Esophagus muscularis mucosa (tissue), 4 donors: Measurements from ENCODE around the gene APOD.

Experiments
- EP300 ChIP-seq: sonication (generic); formaldehyde crosslinking; IDR thresholded peaks from one replicate; pipeline ENCODE4 v1.6.1; 2017; ENCODE audit warnings: antibody characterized with exemption
- POLR2A ChIP-seq: fragments of 450-650 bp; IDR thresholded peaks from one replicate; pipeline ENCODE4 v1.6.1; 2017; ENCODE audit warnings: antibody characterized with exemption, moderate library complexity, mild to moderate bottlenecking, low read depth
- TF ChIP-seq, protein P1 (sequence below), 3 experiments: fragments of 200-600 bp in 2 of 3; fragments of 450-650 bp in 1 of 3; sonication (generic) in 2 of 3; IDR thresholded peaks; one replicate each; pipeline ENCODE4 v1.5.1; 2017 to 2019; ENCODE audit warnings: antibody characterized with exemption in 3 of 3, mild to moderate bottlenecking in 2 of 3, moderate library complexity in 1 of 3

DNA sequence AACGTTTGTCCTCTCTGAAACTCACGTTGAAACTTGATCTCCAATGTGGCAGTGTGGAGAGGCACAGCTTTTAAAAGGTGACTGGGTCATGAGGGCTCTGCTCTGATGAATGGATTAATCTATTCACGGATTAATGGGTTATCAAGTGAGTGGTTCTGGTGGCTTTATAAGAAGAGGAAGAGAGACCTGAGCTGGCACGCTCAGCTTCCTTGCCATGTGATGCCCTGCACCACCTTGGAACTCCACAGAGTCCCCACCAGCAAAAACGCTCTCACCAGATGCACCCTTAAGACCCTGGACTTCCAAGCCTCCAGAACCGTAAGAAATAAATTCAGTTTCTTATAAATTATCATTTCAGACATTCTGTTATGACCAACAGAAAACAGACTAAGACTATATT is 43.2 kb downstream of the APOD start:
- TF ChIP-seq, protein P1, sequence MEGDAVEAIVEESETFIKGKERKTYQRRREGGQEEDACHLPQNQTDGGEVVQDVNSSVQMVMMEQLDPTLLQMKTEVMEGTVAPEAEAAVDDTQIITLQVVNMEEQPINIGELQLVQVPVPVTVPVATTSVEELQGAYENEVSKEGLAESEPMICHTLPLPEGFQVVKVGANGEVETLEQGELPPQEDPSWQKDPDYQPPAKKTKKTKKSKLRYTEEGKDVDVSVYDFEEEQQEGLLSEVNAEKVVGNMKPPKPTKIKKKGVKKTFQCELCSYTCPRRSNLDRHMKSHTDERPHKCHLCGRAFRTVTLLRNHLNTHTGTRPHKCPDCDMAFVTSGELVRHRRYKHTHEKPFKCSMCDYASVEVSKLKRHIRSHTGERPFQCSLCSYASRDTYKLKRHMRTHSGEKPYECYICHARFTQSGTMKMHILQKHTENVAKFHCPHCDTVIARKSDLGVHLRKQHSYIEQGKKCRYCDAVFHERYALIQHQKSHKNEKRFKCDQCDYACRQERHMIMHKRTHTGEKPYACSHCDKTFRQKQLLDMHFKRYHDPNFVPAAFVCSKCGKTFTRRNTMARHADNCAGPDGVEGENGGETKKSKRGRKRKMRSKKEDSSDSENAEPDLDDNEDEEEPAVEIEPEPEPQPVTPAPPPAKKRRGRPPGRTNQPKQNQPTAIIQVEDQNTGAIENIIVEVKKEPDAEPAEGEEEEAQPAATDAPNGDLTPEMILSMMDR (IDR thresholded peaks at IDR 0.05): no peak
- no peak for TF ChIP-seq POLR2A
- no peak for TF ChIP-seq EP300
